VCaP (cell line): ENCODE measurements around the gene CD52.

Experiments
- H3K27ac ChIP-seq: fragments of 450-650 bp; 2 replicates; pipeline ENCODE4 v1.5.1; 2017
- CTCF ChIP-seq: fragments of 450-650 bp; conservative IDR thresholded peaks from 2 replicates; pipeline ENCODE4 v1.5.1; 2017; ENCODE audit warnings: mild to moderate bottlenecking, moderate library complexity

The CD52 gene

GRCh38 chr1:26356106-26356505 lies 38.3 kb downstream of the CD52 start:
- no peak overlapping the region for H3K27ac ChIP-seq
- no peak for TF ChIP-seq CTCF

GRCh38 chr1:26357121-26357602 lies 39.4 kb downstream of the CD52 start:
- TF ChIP-seq CTCF, result no peak
- no peak overlapping the region for H3K27ac ChIP-seq

GRCh38 chr1:26358411-26359384 lies 40.9 kb downstream of the CD52 start:
- no peak for TF ChIP-seq CTCF
- H3K27ac ChIP-seq, result no peak overlapping the region

GRCh38 chr1:26359981-26360806 lies 42.4 kb downstream of the CD52 start:
- TF ChIP-seq CTCF, result no peak
- no peak overlapping the region for H3K27ac ChIP-seq

- H3K27ac ChIP-seq, result no peak overlapping the region
- no peak for TF ChIP-seq CTCF
Measured at GRCh38 chr1:26360807-26361604, 43.2 kb downstream of the CD52 start.

GRCh38 chr1:26361605-26362122 lies 43.9 kb downstream of the CD52 start:
- no peak for TF ChIP-seq CTCF

More at GRCh38 chr1:26361605-26362122, 43.9 kb downstream of the CD52 start:
- no peak overlapping the region for H3K27ac ChIP-seq
